GM10266 (cell line): ENCODE measurements around the gene KCNJ2.

Source experiments
- DNase-seq: peaks from one replicate; pipeline ENCODE4 v3.0.0; 2012; ENCODE audit errors: extremely low spot score
- CTCF ChIP-seq: IDR thresholded peaks from 2 replicates; pipeline ENCODE4 v1.5.1; 2012; ENCODE audit warnings: mild to moderate bottlenecking, low read depth; ENCODE audit not compliant: control insufficient read depth, insufficient read depth; ENCODE audit errors: missing control alignments

Gene KCNJ2

GRCh38 chr17:70127221-70127873 is 42.0 kb upstream of the KCNJ2 start:
- TF ChIP-seq CTCF: no peak
- DNase-seq: no peak

DNA sequence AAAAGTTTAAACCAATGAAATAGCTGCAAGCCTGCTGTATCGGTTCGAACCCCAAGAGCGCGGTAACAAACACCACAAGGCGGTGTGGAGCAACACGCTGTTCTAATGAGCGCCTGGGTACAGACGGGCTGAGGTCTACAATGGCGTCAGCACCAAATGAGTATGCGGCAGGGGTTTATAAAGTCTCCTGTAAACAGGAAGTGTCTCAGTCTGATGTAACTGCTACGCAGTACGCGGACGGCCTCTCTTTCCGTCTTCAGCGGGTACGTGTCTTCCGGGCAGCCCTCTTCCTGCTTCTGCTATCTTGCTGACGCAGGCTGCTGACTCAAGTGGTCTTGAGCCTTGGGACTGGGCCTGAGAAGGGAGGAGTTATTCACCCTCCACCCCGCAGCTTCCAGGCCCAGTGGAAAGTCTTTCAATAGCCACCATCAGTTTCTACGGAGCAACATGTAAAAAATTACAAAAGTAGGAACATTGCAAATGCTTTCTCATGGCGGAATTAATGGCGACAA is 40.5 kb upstream of the KCNJ2 start:
- DNase-seq: no peak
- TF ChIP-seq CTCF: no peak

GRCh38 chr17:70130289-70130688 is 39.0 kb upstream of the KCNJ2 start:
- TF ChIP-seq CTCF: no peak
- no peak for DNase-seq

DNA sequence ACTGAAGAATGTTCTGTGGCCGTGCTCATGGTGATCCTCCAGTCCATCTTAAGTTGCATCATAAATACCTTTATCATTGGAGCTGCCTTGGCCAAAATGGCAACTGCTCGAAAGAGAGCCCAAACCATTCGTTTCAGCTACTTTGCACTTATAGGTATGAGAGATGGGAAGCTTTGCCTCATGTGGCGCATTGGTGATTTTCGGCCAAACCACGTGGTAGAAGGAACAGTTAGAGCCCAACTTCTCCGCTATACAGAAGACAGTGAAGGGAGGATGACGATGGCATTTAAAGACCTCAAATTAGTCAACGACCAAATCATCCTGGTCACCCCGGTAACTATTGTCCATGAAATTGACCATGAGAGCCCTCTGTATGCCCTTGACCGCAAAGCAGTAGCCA is 36.8 kb upstream of the KCNJ2 start:
- no peak for TF ChIP-seq CTCF
- no peak for DNase-seq

DNA sequence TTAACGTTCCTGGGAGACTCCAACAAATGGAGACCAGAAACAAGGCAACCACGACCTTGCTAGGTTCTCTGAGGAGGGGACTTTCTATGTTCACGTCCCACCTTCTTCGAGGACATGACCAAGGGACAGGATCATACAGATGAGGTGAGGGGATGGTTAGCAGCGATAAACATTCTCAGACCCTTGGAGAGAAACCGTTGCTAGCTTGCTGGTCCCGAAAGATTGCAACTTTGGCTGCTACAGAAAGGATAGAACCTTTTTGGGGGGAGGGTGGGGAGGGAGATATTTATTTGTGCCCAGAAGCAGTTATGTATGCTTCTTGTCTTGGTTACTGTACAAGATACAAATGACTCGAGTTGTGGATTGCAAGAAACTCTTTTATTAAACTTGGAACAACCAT is 35.3 kb upstream of the KCNJ2 start:
- DNase-seq: no peak
- TF ChIP-seq CTCF: no peak

DNA sequence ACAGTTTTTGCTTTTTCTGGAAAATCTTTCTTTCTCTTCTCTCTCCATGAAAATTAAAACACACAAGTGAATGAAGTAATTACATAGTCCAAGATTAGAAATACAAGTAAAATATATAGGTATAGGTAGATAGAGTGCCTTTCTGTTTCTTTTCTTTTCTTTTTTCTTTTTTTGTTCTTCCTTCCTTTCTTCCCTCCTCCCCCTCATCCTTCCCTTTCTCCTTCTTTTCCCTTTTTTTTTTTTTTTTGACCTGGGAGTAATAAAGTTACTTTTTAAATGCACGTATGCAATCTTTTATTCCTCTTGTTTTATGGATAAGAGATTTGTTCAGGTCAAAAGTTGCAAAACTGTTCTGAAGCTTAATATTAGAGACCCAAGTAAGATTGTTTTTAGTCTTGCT is 34.6 kb upstream of the KCNJ2 start:
- DNase-seq: no peak
- TF ChIP-seq CTCF: no peak

DNA sequence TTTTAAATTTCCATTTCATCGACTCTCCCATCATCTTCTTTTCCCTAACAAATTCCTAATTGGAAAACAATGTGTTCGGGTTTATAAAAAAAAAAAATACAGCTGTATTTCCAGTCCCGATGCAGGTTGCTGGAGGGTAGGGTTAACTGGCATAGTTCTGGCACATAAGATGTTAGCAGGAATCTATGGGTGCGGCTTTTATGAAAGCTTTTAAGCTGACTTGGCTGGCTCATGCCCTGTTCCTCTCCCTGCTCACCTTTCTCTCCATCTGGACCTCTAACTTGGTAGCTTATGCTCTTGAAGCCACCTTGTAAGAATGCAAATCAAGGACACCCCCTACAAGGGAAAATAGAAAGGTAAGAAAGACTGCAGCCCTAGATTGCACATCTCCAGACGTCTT is 33.2 kb upstream of the KCNJ2 start:
- DNase-seq: no peak
- TF ChIP-seq CTCF: no peak
